Neural progenitor cell (in vitro differentiated cells): ENCODE measurements around the gene PCDH9. TPM values are rescaled to one million over a fixed set of nuclear protein-coding genes. Genes with fewer than 3 reads are reported as not detected.

Source experiments
- DNase-seq: peaks from one replicate; pipeline ENCODE4 v3.0.0-alpha.2; 2016; ENCODE audit warnings: low spot score
- H2AFZ ChIP-seq: fragments of 200-600 bp; sonication (generic); replicated peaks from 2 replicates; pipeline ENCODE4 v1.6.1; 2016; ENCODE audit warnings: antibody characterized with exemption
- H3F3A ChIP-seq: fragments of 200-600 bp; sonication (generic); 2 replicates; pipeline ENCODE4 v1.6.1; 2016; ENCODE audit warnings: antibody characterized with exemption, low read depth
- H3K27ac ChIP-seq: fragments of 200-600 bp; sonication (generic); 2 replicates; pipeline ENCODE4 v1.5.1; 2016; ENCODE audit warnings: mild to moderate bottlenecking
- H3K27me3 ChIP-seq: fragments of 200-600 bp; sonication (generic); 2 replicates; pipeline ENCODE4 v1.6.1; 2016; ENCODE audit warnings: mild to moderate bottlenecking, moderate library complexity
- H3K36me3 ChIP-seq: fragments of 200-600 bp; sonication (generic); 2 replicates; pipeline ENCODE4 v1.5.1; 2016
- H3K4me1 ChIP-seq: fragments of 200-600 bp; sonication (generic); 2 replicates; pipeline ENCODE4 v1.6.1; 2016; ENCODE audit warnings: mixed run types
- H3K4me2 ChIP-seq: fragments of 200-600 bp; sonication (generic); 2 replicates; pipeline ENCODE4 v1.6.1; 2016
- H3K4me3 ChIP-seq: fragments of 200-600 bp; sonication (generic); 2 replicates; pipeline ENCODE4 v1.5.1; 2016
- H3K79me2 ChIP-seq: fragments of 200-600 bp; sonication (generic); 2 replicates; pipeline ENCODE4 v1.6.1; 2016; ENCODE audit warnings: low read depth
- H3K9ac ChIP-seq: fragments of 200-600 bp; sonication (generic); 2 replicates; pipeline ENCODE4 v1.6.1; 2016
- H3K9me3 ChIP-seq: fragments of 200-600 bp; sonication (generic); 2 replicates; pipeline ENCODE4 v1.5.1; 2016; ENCODE audit warnings: low read depth
- H4K20me1 ChIP-seq: fragments of 200-600 bp; sonication (generic); 2 replicates; pipeline ENCODE4 v1.6.1; 2016; ENCODE audit warnings: low read depth
- H3K27ac Mint-ChIP-seq: 3 replicates; pipeline ENCODE4 v1.8.0; 2021; ENCODE audit warnings: mixed read lengths
- H3K27me3 Mint-ChIP-seq: 2 replicates; pipeline ENCODE4 v1.8.0; 2022; ENCODE audit warnings: low read depth, mild to moderate bottlenecking, inconsistent platforms, moderate library complexity, mixed read lengths; ENCODE audit not compliant: insufficient read depth
- H3K36me3 Mint-ChIP-seq: 3 replicates; pipeline ENCODE4 v1.8.0; 2021; ENCODE audit warnings: mixed read lengths
- H3K4me1 Mint-ChIP-seq: 3 replicates; pipeline ENCODE4 v1.8.0; 2021; ENCODE audit warnings: mixed read lengths
- H3K4me3 Mint-ChIP-seq: 3 replicates; pipeline ENCODE4 v1.8.0; 2021; ENCODE audit warnings: mild to moderate bottlenecking, moderate library complexity, mixed read lengths
- H3K9me3 Mint-ChIP-seq: 3 replicates; pipeline ENCODE4 v1.8.0; 2020; ENCODE audit warnings: mixed read lengths
- CTCF ChIP-seq: fragments of 200-600 bp; sonication (generic); IDR thresholded peaks from 2 replicates; pipeline ENCODE4 v1.5.1; 2017; ENCODE audit warnings: antibody characterized with exemption, mild to moderate bottlenecking
- EZH2 ChIP-seq: fragments of 200-600 bp; sonication (generic); IDR thresholded peaks from 2 replicates; pipeline ENCODE4 v1.6.1; 2017; ENCODE audit warnings: antibody characterized with exemption, mild to moderate bottlenecking, moderate library complexity
- EZH2phosphoT487 ChIP-seq: fragments of 200-600 bp; sonication (generic); IDR thresholded peaks from 2 replicates; pipeline ENCODE4 v1.6.1; 2017; ENCODE audit warnings: antibody characterized with exemption
- total RNA-seq: library from RNA; depleted of rRNA; stranded (reverse); fragments of >200 nt; gene quantifications from 2 replicates; pipeline ENCODE4 v1.2.3, GENCODE V29; 2015; ENCODE audit warnings: low replicate concordance

PCDH9 gene
- total RNA-seq, 1 donor from 2014 or later = 0.24 TPM

DNA sequence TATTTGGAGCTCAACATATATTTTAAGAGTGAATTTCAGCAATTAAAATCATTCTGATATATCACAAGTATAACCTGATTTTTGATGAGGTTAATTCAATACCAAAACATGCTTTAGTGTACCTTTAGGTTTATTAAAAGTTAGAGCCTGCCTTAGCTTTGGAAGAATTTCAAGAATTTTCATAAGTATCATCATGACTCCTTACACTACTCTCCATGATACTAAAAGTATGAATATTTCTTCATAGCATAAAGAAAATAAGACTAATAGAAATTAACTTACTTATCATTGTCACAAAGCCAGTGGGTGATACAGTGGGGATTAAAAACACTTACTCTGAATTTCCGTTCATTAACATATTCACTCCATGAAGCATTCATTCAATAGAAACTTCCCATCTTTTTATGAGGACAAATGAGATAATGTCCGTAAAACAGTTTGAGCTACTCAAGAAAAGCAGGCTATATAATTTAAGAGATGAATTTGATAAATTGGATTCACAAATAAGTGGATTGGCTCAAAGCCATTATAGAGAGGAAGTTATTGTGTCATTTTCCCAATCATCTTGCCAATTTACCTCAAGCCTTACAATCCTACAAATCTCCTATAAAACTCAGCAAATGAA, 214.0 kb downstream of the PCDH9 start:
- Histone ChIP-seq H3K4me1 (no peaks in the 10 kb centered on the region), H3K36me3 (no peaks in the 10 kb centered on the region), H3K27me3 (no peaks in the 10 kb centered on the region), H3K27ac (no peak overlapping the region), H3K4me3 (no peak overlapping the region), H3K4me2 (no peak overlapping the region), H4K20me1 (no peaks in the 10 kb centered on the region), H3K9ac (no peak overlapping the region), H3K9me3 (no peaks in the 10 kb centered on the region), H3F3A (no peaks in the 10 kb centered on the region), H3K79me2 (no peaks in the 10 kb centered on the region), H2AFZ (no peak overlapping the region)
- TF ChIP-seq EZH2phosphoT487 (no peak), CTCF (no peak), EZH2 (no peak)
- H3K4me1 Mint-ChIP-seq = peaks cover under 1% of the 10 kb centered on the region
- no peaks in the 10 kb centered on the region for H3K27me3 Mint-ChIP-seq
- peaks cover 6% of the 10 kb centered on the region for H3K9me3 Mint-ChIP-seq
- no peak overlapping the region for H3K4me3 Mint-ChIP-seq
- DNase-seq = no peak
- H3K27ac Mint-ChIP-seq = no peak overlapping the region
- peaks cover 3% of the 10 kb centered on the region for H3K36me3 Mint-ChIP-seq

GRCh38 chr13:67014399-67014798, 215.7 kb downstream of the PCDH9 start:
- no peaks in the 10 kb centered on the region for H3F3A ChIP-seq
- no peaks in the 10 kb centered on the region for H3K9me3 ChIP-seq
- peaks cover 12% of the 10 kb centered on the region for H3K4me1 ChIP-seq
- TF ChIP-seq CTCF = no peak
- no peak for TF ChIP-seq EZH2
- TF ChIP-seq EZH2phosphoT487 = no peak
- no peaks in the 10 kb centered on the region for H3K27me3 Mint-ChIP-seq
- H2AFZ ChIP-seq = no peak overlapping the region
- H4K20me1 ChIP-seq = no peaks in the 10 kb centered on the region
- no peak for DNase-seq
- H3K4me1 Mint-ChIP-seq = peaks cover 6% of the 10 kb centered on the region
- H3K9me3 Mint-ChIP-seq = peaks cover 6% of the 10 kb centered on the region
- no peak overlapping the region for H3K27ac ChIP-seq
- no peak overlapping the region for H3K4me2 ChIP-seq
- no peaks in the 10 kb centered on the region for H3K36me3 ChIP-seq
- H3K4me3 Mint-ChIP-seq = no peak overlapping the region
- H3K36me3 Mint-ChIP-seq = peaks cover 3% of the 10 kb centered on the region
- H3K4me3 ChIP-seq = no peak overlapping the region
- no peak overlapping the region for H3K27ac Mint-ChIP-seq
- H3K79me2 ChIP-seq = no peaks in the 10 kb centered on the region
- no peaks in the 10 kb centered on the region for H3K27me3 ChIP-seq
- no peak overlapping the region for H3K9ac ChIP-seq

GRCh38 chr13:67013709-67014108, 216.4 kb downstream of the PCDH9 start:
- Histone ChIP-seq H3K27ac (no peak overlapping the region), H2AFZ (no peak overlapping the region), H3K4me1 (peaks cover 19% of the 10 kb centered on the region), H3F3A (no peaks in the 10 kb centered on the region), H3K9ac (no peak overlapping the region), H3K79me2 (no peaks in the 10 kb centered on the region), H3K9me3 (no peaks in the 10 kb centered on the region), H3K4me2 (no peak overlapping the region), H4K20me1 (no peaks in the 10 kb centered on the region), H3K36me3 (no peaks in the 10 kb centered on the region), H3K27me3 (no peaks in the 10 kb centered on the region), H3K4me3 (no peak overlapping the region)
- Mint-ChIP-seq H3K27me3 (no peaks in the 10 kb centered on the region), H3K27ac (no peak overlapping the region), H3K4me1 (peaks cover 6% of the 10 kb centered on the region), H3K9me3 (peaks cover 4% of the 10 kb centered on the region), H3K4me3 (no peak overlapping the region), H3K36me3 (peaks cover under 1% of the 10 kb centered on the region)
- TF ChIP-seq EZH2phosphoT487 = no peak
- no peak for TF ChIP-seq CTCF
- TF ChIP-seq EZH2 = no peak
- no peak for DNase-seq
